AML-193 (cell line): ENCODE data around the gene RCVRN.

ENCODE experiments used
- DNase-seq, 2 experiments: peaks; one replicate each; lab custom pipeline; 2025; lab: John Stamatoyannopoulos, UW

Gene RCVRN

DNA sequence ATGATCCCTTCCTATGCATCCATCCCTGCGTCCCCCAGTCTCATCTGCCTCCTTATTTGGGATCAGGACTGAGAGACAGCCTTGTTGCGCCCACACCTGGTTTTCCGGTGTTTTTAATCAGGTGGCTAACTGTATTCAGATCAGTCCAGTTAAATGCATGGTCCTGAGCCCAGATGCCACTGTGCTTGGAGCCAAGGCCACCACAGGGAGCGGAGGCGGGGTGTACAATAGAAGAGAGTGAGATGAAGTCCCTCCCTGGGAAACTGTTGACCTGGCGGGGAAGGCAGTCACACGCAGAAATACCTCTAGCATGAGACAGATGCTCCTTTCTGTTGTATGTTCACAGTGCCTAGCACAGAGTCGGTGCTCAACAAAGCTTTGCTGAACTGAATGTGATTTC lies 6.3 kb downstream of the RCVRN start:
- no peak for DNase-seq

DNA sequence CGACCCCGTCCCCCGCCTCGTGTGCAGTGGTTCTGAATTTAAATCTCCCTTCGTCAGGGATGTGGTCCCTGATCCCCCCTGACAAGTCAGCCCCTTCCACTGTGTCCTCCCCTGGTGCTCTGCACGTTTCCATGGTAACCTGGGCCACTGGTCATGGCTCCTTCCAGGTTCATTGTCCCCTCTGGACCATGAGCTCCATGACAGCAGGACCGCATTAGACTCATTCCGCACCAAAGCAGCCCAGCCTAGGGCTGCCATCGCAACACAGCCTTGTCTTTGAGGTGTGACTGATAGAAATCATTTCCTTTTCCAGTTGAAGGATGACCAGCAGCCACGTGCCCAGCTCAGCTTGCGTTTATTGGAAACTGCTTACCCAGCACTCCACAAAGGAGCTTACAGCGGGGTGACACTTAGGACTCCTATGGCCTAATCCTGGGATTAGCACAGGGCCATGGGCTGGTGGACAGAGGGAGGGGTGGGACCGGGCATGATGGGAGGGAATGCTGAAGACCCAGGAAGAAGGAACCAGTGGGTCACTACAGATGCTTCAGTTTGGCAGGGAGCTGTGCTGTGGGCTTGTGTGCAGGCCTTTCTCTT lies 7.6 kb downstream of the RCVRN start:
- no peak for DNase-seq

DNA sequence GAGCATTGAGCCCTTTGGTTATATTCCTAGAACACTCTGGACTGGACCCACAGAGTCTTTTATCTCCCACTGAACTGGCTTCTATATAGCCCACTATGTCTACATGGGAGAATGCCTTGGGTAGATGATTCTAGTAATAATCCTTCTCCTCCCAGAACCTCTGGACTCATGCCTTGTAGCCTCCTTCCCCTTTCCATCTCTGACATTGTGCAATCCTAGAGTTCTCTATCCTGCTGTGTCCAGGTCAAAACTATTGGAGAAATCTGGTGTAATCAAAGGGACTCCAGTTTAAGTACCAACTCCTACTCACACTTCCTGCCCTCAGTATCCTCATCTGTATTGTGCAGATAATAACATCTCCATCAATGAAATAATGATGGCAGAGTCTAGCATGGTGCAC lies 9.1 kb downstream of the RCVRN start:
- DNase-seq, result peak in 1 of 2 experiments; percentile 3

DNA sequence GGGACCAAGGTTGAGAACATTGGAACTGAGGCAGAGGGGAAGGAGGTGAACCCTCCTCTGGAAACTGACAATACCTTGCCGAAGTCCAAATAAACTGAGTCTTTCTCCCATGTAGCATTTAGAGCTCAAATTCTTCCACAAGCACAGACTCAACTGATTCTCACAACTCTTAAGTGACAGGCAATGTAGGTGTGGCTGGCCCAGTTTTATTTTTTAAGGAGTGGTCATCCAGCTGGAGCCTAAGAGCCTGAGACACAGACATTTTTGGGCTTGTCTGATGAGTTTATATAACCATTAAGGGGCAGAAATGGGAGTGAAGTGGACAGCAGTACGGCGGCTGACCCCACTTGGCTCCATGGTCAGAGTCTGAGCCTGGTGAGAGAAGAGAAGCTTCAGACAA lies 10.8 kb downstream of the RCVRN start:
- DNase-seq, result no peak

DNA sequence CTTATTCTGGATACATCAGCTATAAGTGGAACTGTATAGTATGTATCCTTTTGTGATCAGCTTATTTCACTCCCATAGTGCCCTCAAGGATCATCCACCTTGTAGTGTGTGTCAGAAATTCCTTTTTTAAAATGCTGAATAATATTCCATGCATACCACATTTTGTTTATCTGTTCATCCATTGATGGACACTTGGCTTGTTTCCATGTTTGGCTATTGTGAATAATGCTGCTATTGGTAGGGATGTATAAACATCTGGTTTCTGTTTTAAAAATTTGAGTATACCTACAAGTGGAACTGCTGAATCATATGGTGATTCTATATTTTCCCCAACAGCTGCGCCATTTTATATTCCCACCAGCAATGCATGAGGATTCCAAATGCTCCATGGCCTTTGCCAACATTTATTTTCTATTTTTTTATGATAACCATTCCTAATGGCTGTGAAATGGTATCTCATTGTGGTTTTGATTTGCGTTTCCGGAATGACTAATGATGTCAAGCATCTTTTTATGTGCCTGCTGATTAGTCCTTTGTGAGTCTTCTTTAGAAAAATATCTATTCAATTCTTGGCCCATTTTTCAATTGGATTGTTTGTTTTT lies 11.6 kb downstream of the RCVRN start:
- no peak for DNase-seq

DNA sequence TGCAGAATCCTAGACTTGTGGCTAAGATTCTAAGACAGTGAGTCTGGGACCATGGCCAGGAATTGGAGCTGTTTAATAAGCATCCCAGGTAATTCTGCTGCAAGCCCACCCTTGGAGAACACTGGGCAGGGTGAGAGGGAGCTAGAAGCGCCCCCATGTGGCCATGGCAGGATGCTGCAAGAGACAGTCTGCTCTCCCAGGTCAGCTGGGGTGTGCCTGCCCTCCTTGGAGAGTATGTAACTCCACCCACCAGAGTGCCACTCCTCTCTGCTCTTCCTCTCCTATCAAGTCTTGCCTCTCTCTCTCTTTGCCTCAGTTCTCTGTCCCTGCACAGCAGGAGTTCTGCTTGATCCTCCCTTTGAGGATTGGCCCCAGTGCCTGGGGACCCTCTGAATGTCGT lies 14.9 kb downstream of the RCVRN start:
- peak in 1 of 2 experiments; percentile 14 for DNase-seq

DNA sequence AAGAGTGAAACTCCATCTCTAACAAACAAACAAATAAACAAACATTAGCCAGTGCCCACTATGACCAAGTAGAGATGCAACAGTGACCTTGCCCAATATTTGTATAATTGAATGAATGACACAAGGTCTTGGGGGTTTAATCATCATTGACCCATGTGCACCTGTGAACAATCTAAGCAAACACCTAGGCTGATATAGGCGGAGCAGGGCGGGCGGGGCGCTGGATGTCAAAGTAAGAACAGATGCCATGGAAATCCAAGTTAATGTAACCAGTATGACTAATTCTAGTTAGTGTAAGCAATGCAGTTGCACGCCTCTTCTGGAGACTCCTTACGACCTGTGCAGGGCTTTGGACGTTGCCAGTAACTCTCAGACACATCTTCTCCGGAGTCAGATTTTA lies 17.6 kb downstream of the RCVRN start:
- no peak for DNase-seq

DNA sequence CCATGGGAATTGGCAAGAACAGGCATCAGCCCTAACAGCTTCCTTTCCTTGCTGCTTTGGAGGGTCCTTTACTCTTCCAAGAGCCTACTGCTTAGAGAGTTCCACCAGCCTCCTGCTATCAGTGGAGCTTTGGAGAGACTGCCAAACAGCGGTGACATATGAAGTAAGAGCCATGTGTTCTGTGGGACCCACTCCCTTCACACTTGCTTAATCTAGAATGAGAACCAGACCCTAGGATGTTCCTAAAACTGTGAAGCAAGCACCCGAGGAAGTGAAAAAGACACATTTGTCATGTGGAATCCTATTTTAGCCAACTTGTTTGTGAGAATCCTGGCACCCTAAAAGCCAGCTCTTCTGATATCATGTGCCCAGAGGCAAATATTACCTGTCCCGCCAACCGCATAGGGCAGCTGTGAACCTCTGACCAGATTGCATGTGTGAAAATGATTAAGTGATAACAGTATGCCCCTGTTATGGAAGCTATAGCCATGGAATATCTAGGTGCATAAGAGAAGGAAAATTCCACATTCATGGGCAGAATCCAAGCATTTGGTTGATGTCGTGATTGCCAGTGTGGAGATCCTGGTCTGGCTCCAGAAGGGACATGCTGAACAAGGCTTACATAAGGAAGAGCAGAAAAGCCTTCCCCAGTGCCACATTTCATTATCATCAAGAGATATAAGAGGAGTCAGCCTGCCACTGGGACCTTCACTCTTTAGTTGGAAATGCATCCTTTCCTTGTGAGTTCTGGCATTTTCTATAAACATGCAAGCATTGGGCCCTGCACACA lies 18.7 kb downstream of the RCVRN start:
- no peak for DNase-seq

DNA sequence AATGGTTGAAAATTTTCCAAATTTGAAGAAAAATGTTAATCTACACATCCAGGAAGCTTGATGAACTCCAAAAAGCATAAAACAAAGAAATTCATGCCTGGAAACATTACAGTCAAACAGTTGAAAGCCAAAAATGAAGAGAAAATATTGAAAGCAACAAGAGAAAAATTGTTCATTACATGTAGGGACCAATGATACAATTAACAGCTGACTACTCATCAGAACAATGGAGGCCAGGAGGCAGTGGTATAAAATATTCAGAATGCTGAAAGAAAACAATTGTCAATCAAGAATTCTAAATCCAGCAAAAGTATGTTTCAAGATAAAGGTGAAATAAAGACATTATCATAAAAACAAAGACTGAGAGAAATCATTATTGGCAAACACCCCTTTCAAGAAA lies 21.6 kb downstream of the RCVRN start:
- no peak for DNase-seq

DNA sequence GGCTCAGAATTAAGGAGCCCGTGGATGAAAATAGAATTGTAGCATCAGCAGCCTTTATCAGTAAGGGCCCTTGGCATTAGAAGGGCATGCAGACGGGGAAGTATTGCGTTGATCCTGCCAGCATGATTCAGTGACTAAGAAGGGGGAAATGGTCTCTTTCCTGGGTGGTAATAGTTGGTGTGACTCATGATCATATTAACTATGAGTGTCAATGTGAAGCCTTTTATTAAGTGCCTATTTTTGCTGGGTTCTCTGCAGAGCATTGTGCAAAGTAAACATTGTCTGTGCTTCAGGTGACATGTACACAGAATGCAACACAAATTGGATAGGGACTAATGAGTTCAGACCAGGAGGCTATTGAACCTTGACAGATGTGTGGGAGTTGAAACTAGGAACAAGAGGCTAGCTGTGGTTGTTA lies 24.5 kb downstream of the RCVRN start:
- DNase-seq, result peak; percentile 27 to 47

DNA sequence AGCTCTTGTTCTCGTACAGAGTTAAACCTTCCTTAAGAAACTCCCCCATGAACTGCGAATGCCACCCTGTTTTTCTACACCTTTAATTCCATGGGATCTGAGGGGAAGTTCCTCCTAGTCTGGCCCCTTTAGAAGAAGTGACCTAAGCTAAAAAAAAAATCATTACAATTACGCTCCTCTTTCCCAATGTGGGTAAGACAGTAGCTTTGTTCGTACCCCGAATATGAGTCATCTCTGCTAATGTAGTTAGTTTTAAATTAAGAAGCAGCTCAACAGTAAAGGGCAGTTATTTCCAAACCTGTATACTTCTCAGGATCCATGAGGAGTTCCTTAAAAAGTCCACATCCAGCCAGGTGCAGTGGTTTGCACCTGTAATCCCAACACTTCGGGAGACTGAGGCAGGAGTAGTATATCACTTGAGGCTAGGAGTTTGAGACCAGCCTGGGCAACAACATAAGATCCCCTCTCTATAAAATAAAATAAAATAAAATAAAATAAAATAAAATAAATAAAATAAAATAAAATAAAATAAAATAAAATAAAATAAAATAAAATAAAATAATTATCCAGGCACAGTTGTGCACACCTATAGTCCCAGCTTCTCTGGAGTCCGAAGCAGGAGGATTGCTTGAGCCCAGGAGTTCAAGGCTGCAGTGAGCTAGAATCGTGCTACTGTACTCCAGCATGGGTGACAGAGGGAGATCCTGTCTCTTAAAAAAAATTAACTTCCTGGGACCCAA lies 26.1 kb downstream of the RCVRN start:
- no peak for DNase-seq

DNA sequence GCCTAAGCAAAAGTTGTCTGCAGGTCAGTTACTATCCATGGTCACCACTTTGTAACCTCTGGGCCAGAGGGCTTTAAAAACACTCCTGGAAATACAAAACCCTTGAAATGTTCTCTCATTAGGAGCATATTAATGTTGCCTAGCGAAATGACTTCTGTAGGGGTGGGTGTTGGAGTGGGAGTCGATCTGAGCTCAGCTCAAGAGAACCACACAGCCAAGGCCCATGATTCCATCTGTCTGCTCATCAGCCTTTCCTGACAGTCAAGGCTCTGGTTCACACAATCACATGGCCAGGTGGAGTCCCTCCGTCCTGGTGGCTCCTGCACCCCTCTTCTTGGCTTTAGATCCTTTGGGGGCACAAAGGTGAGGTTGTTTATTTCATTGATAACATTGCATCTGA lies 26.7 kb downstream of the RCVRN start:
- no peak for DNase-seq

DNA sequence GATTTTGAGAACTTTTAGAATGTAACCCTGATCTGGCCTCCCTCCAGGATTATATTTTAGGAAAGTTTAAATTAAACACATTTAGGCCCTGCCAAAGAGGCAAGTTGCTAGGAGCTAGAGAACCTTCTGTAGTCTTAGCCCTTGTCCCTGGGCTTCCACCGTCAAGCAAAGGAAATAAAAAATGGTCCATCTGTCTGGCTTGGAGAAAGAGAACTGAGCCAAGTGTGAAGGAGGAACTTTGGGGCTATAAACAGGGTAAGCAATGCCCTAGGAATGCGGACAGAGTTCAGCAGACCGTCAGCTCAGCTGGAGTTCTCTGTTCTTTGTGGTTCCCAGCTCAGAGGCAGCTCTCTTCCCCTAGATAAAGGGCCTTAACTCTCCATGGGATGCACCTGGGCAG lies 29.6 kb downstream of the RCVRN start:
- DNase-seq, result no peak

DNA sequence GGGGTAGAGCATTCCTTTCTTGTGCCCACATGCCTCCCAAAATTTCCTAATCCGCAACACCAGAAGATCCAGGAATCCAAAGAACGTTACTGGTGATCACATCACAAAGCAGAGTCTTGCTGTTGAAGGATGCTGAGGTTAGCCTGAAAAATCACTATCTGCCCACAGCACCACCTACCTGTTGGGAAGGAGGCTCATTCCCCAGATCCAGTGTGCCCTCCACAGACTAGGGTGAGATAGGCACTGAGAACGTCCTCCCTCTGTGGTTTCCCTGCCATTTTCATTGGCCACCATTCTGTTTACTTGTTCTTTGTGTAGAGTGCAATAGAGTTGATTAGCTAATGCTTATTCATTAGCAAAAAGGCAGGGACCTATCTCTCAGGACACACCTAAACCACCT lies 30.3 kb downstream of the RCVRN start:
- no peak for DNase-seq

DNA sequence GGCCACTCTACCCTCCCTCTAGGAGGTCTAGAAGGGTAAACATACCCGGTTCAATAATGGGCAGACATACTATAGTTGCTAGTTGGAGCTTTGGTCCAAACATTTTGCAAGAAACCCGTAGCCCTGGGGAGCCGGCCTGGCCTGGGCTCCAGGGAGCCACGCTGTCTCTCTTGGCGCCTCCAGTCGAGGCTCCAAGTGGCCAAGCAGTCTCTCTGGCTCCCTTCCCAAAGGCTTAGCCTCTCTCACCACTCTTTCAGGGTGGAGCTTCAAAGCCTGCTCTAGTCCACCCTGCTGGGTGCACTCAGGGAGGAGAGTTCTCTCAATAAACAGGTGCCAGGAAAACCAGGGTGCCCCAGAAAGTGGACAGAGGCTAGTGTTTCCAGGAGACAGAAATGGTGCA lies 32.2 kb downstream of the RCVRN start:
- DNase-seq, result no peak

DNA sequence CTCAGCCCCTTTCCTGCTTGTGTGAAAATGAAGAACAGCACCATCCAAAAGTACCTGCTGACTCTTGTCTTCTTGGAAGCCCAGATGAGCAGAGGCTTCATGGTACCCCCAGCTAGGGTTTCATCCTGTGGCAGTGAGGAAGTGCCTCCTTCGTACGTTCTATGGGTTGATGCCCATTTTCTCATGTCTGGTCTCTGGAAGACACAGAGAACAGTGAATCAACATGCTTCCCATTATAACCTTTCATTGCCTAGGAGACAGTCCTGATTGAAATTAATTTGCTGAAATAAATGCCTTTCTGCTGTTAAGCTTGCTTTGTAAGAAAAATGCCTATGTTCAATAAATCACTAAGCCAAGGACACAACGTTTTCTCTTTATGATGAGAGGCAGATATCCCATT lies 36.5 kb downstream of the RCVRN start:
- no peak for DNase-seq

DNA sequence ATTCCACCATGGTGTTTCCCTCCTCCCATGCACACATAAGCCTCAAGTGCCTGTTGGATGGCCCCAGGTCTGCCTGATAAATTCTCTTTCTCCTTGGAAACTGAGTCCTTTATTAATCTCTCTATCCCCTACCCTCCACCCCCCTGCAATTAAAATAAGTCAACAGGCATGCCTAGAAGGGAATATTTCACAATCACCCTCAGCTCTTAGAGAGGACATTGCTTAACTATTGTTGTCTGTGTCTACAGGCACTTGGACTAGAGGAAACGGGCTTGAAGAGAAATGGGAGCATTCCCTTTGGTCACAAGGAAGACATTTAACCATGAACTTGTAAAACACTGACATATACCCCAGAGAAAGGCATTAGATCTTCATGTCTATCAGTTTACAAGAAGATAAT lies 39.5 kb downstream of the RCVRN start:
- peak; percentile 29 to 38 for DNase-seq

DNA sequence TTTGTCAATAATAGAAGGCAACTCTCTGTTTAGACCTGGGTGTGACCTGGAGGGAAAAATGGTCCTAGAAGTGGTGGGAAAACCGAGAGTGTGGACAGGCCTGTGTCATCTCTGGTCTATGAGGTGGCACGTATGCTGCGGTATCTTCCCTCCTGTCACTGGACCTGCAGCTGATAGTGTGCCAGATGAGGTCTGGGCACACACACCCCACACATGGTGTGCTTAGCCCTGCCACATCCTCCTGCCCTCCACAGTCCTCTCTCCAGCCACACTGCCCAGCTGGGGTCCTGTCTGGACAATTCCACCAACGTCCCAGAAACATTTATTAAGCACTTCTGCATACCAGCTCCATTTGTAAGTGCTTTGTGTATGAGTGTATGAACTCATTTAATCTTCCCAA lies 42.1 kb downstream of the RCVRN start:
- no peak for DNase-seq

DNA sequence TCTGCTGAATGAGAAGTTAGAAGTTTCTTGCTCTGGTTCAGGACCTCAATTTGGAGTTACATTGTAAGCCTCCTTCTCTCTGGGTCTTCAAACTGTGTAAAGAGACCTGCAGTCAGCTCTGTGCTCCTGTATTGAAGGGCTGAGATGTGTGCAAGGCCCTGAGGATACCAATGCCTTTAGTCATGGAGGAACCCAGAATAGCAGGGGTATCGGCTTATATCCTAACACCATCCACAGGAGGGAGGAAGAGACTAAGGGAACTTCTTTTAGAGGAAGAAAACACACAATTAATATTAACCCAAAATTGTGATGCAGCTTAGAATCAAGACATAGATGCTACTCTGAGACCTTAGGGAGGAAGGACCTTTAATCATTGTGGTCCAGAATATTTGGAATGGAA lies 42.9 kb downstream of the RCVRN start:
- DNase-seq, result no peak

DNA sequence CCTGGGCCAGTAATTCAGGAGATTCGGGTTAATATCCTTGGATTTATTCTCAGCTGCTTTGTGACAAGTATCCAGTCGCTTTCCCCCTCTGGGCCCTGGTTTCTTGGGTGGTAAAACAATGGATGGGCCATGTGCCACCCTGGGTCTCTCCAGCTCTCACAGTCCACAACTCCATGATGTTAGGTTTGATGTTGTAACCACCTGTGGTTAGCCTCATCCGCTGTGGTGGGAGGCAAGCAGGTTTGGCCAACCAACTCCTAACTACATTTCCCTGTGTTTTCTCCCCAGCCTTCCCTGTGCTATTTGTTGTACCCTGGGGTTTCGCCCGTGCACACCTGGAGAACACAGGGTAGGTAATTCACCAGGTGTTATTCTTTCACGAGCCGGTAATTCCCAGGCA lies 44.2 kb downstream of the RCVRN start:
- DNase-seq, result no peak

DNA sequence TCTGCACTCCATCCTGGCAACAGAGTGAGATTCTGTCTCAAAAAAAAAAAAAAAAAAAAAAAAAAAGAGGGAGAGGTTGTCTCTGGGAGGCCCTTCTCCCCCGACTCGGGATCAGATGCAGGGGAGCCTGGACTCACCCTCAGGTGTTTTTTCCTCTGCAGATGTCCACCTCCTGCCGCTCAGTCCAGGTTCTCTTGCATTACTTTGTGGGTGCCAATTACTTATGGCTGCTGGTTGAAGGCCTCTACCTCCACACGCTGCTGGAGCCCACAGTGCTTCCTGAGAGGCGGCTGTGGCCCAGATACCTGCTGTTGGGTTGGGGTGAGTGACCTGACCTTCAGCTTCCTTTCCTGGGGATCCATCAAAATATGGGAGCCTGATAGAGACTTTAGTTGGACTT lies 45.3 kb downstream of the RCVRN start:
- DNase-seq, result no peak

DNA sequence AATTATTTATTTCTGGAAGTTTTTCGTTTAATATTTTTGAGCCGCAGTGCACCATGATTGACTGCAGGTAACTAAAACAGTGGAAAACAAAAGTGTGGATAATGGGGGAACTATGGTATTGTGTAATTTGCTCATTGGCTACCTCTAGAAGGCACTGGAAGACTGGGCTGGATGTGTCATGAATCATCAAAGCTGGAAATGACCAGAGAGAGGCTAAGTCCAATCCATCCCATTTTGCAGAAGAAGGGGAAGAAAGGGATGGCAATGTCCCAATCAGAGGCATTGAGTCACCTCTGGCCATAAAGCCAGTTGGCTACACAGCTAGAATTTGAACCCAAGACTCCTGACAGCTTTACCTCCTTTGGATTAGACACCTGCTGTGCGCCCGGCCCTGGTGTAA lies 50.0 kb downstream of the RCVRN start:
- no peak for DNase-seq

DNA sequence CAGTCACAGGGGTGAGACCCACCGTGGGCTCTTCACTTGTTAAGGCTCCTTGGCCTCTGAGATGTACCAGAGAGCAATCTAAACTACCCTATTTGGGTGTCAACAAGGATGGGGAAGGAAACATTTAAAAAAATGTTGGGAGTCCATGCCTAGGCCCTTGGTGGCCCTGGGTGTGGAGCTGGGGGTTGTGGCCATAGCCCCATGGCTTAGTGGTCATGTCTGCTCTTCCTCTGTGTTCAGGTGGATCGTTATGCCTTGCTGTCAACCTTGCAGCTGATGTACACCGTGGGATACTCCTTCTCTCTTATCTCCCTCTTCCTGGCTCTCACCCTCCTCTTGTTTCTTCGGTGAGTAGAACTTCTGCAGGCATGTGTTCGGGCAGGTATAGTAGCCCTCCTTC lies 50.8 kb downstream of the RCVRN start:
- no peak for DNase-seq
